ENCODE results near the gene OLIG3.

OLIG3 gene

DNA sequence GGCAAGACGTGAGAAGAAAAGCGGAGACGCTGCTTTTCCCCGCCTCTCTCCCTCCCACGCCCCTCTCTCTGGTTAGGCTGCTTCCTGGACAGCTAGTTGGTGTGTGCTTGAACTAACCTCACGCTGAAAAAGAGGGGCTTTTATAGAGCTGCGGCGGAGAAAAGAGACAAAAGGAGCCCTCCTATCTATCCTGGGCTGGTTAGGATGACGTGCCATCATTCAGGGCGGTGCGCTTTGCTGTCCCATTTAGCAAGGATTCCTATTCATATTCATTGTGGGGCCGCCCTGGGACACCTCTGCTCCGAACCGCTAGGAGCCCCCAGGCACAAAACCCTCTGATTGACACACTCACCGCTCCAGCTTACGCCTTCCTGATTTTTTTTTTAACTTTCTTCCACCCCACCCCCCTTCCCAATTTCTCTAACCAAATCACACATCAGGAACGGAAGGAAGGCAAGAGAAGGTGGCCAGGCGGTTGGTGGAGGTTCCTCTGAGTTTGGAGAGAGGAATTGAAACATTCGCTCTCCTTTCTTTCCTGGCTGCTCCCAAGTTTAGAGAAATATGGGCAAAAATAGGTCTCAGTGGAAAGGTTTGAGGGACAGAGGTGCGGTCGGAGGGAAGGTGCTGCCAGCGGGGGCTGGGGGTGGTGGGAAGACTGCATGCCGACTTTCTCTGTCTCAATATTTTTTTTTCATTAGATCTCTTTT is at the start of gene OLIG3:
Gene OLIG3 (minus strand): TSS at position 114 of the 707 bp plus-strand sequence. CDS start 224 bp downstream, outside the sequence.
- peak within 1 kb of the TSS; percentile 65 for H3K4me3 Mint-ChIP-seq
- H3K36me3 Mint-ChIP-seq (ENCODE audit: low read depth), result peaks cover 4% of the 10 kb centered on the region
- H3K27ac Mint-ChIP-seq, result peak within 1 kb of the TSS; percentile 43
- peaks cover 97% of the 10 kb centered on the region for H3K27me3 Mint-ChIP-seq
- no peaks in the 10 kb centered on the region for H3K9me3 Mint-ChIP-seq
- H3K4me1 Mint-ChIP-seq (ENCODE audit: low read depth), result peaks cover 69% of the 10 kb centered on the region

DNA sequence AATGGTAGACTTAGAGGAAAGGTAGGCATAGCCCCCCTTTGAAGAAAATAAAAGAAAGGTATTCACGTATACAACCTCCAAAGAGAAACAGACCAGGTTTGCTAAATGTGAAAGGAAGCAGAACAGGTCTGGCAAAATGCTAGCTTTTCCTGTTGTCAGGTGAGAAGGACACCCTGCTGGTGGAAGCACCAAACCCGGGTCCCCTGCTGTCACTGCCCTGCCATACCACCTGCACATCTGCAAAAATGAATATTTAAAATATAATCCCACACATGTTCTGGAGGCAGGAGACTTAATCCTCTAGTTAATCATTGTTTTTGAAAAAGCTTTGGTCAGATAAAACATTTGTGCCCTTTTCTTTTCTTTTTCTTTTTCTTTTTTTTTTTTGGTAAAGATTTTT is 48.9 kb upstream of the OLIG3 start:
- H3K27me3 Mint-ChIP-seq, result peaks cover under 1% of the 10 kb centered on the region
- peaks cover 6% of the 10 kb centered on the region for H3K9me3 Mint-ChIP-seq
- H3K27ac Mint-ChIP-seq, result no peak overlapping the region
- no peak overlapping the region for H3K4me3 Mint-ChIP-seq
- H3K36me3 Mint-ChIP-seq (ENCODE audit: low read depth), result no peaks in the 10 kb centered on the region
- peaks cover 4% of the 10 kb centered on the region for H3K4me1 Mint-ChIP-seq (ENCODE audit: low read depth)

DNA sequence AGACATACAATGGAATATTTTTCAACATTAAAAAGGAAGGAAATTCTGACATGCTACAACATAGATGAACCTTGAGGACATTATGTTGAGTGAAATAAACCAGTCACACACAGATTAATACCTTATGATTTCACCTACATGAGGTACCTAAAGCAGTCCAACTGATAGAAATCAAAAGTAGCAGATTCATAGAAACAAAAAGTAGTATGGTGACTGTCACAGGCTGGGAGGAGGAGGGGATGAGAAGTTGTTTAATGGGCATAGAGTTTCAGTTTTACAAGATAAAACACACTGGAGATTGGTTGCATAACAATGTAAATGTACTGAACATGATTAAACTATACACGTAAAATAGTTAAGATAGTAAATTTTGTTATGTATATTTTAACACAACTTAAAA is 48.5 kb upstream of the OLIG3 start:
- no peak overlapping the region for H3K27ac Mint-ChIP-seq
- no peaks in the 10 kb centered on the region for H3K36me3 Mint-ChIP-seq (ENCODE audit: low read depth)
- peaks cover 4% of the 10 kb centered on the region for H3K4me1 Mint-ChIP-seq (ENCODE audit: low read depth)
- H3K4me3 Mint-ChIP-seq, result no peak overlapping the region
- peaks cover 6% of the 10 kb centered on the region for H3K9me3 Mint-ChIP-seq
- no peaks in the 10 kb centered on the region for H3K27me3 Mint-ChIP-seq

DNA sequence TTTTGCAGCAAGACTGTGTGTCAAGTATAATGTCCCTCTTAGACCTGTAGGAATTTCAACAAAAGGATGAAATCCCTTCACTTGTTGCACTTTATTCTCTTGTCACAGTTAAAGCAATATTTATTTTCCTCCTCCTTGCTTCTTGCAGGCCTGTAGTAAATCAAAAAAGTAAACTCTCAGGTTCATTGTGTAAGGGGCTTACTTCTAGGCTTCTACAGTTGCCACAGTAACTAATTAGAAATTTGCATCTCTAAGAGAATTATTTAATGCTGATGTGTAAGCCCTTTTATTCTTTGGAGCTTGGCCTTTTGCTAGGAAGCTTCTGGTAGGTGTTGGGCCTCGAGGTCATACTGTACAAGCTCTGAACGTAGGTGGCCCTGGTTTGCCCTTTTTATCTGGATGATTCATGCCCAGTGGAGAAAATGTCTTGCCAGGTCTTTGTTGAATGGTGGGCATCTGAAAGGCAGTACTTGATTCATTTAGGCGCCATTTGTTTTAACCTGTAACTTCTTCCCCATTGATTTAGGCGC is 47.4 kb upstream of the OLIG3 start:
- Mint-ChIP-seq H3K27me3 (no peaks in the 10 kb centered on the region), H3K4me1 (ENCODE audit: low read depth) (peaks cover 4% of the 10 kb centered on the region), H3K9me3 (peaks cover 6% of the 10 kb centered on the region), H3K4me3 (no peak overlapping the region), H3K27ac (no peak overlapping the region), H3K36me3 (ENCODE audit: low read depth) (no peaks in the 10 kb centered on the region)

DNA sequence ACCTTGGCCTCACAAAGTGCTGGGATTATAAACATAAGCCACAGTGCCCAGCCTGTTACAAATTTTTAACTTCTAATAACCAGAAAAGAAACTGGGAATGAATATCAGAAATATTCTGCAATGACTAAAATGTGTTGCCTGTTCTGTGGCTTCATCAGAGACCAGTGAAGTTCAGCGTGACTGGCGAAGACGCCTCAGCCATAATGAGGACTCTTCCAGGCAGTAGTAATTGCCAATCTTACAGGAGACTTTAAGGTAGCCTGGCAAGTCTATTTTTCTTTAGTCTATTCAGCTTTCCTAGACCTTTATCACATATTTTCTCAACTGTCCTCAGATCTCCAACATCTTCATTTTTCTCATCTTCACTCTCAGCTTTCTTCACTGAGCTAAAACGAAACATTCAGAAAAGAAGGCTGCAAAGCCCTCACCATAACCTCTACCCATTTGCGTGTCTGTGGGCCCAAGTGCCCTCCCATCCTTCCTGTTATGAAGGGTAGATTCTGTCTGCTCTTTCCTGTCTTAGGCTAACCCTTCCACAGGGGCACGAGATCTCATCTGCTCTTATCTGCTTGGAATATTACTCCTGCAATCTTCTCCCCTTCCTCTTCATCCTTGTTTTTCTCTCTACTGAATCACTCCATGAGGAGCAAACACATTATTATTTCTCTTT is 42.0 kb upstream of the OLIG3 start:
- H3K4me3 Mint-ChIP-seq, result no peak overlapping the region
- H3K27me3 Mint-ChIP-seq, result peaks cover 19% of the 10 kb centered on the region
- no peaks in the 10 kb centered on the region for H3K9me3 Mint-ChIP-seq
- H3K4me1 Mint-ChIP-seq (ENCODE audit: low read depth), result no peaks in the 10 kb centered on the region
- H3K36me3 Mint-ChIP-seq (ENCODE audit: low read depth), result no peaks in the 10 kb centered on the region
- no peak overlapping the region for H3K27ac Mint-ChIP-seq

DNA sequence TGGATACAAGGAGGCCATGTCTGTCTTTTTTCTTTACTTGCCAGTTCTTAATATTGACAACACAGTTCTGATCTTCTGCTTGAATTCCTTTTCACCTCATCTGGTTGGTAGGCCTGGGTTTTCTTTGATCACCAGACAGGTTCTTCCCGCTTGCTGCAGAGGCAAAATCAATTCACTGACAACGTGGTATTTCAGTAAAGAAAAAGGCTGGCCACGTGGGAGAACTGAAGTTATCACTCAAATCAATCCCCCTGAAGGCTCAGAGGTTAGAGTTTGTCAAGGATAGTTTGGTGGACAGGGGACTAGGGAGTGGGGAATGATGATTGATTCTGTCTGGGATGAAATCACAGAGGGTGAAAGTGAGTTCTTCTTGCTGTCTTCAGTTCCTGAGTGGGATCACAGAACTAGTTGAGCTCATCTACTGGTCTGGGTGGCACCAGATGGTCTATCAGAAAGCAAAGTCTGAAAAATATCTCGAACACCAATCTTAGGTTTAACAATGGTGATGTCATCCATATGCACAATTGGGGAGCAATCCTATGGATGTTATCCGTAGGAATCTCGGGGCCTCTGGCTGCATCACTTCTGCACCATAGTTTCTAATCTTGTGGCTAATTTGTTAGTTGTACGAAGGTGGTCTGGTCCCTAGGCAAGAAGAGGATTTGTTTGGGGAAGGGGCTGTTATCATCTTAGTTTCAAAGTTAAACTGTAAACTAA is 37.3 kb upstream of the OLIG3 start:
- peaks cover 30% of the 10 kb centered on the region for H3K27me3 Mint-ChIP-seq
- H3K27ac Mint-ChIP-seq, result no peak overlapping the region
- H3K9me3 Mint-ChIP-seq, result no peaks in the 10 kb centered on the region
- H3K4me1 Mint-ChIP-seq (ENCODE audit: low read depth), result no peaks in the 10 kb centered on the region
- H3K4me3 Mint-ChIP-seq, result no peak overlapping the region
- H3K36me3 Mint-ChIP-seq (ENCODE audit: low read depth), result peaks cover 4% of the 10 kb centered on the region

DNA sequence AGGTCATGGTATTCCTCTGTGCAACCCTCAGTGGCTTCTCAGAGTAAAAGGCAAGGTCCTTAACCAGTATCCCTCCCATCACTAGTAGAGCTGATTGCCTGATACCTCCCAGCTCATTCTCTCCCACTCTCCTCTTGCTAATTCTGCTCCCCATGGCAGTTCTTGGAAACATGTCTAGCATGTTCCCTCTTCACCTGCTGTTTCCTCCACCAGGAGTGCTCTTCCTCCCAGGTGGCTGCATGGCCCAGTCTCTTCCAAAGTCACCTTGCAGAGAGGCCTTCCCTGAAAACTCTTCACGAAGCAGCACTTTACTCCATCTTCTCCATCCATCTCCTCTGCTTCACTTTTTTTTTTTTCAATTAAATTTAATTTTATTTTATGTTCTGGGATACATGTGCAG is 36.2 kb upstream of the OLIG3 start:
- Mint-ChIP-seq H3K27ac (no peak overlapping the region), H3K9me3 (no peaks in the 10 kb centered on the region), H3K4me1 (ENCODE audit: low read depth) (no peaks in the 10 kb centered on the region), H3K27me3 (peaks cover 30% of the 10 kb centered on the region), H3K4me3 (no peak overlapping the region), H3K36me3 (ENCODE audit: low read depth) (peaks cover 4% of the 10 kb centered on the region)

DNA sequence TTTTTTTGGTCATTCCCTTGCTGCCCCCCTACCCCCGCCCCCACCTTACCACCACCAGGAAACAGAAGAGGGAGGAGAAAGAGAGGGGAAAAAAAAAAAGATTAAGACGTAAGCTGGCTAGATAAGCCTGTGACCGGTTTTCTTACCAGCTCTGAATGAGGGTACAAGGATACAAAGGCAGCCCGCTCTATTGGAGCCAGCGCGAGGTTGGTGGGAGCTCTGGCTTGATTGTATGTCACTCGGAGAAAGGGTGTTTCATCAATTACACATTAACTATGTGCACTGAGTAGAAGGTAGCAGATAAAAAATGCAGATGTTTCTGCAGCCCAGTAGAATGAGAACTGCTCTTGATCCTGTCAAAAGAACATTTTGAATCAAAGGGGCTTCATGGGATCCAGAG is 28.6 kb upstream of the OLIG3 start:
- H3K27ac Mint-ChIP-seq, result no peak overlapping the region
- no peaks in the 10 kb centered on the region for H3K36me3 Mint-ChIP-seq (ENCODE audit: low read depth)
- H3K4me1 Mint-ChIP-seq (ENCODE audit: low read depth), result no peaks in the 10 kb centered on the region
- H3K27me3 Mint-ChIP-seq, result peaks cover 37% of the 10 kb centered on the region
- H3K4me3 Mint-ChIP-seq, result no peak overlapping the region
- no peaks in the 10 kb centered on the region for H3K9me3 Mint-ChIP-seq

DNA sequence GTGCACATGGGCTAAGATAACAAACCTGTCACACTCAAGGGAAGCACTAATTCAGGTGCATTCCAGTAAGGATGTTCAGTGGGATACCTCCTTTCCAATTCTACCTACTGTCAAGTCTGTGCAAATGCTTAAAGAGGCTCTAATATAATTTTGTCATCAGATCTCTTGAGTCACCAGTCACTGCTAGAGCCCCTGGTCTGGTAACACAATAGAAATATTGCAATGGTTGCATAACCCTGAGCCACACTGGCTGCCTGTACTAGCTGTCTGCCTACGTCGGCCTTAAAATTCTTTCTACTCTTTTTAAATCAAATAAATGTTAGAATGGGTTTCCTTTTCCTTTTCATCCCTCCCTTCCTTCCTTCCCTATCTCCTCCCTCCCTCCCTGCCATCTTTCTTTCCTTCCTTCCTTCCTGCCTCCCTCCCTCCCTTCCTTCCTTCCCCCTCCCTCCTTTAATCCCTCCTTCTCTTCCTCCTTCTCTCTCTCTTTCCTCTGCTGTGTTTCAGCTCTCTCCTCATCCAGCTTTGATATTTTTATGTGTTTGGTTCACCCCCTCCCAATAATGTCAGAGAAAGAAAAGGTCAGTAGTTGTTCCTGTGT is 28.1 kb upstream of the OLIG3 start:
- Mint-ChIP-seq H3K27ac (no peak overlapping the region), H3K4me1 (ENCODE audit: low read depth) (no peaks in the 10 kb centered on the region), H3K36me3 (ENCODE audit: low read depth) (no peaks in the 10 kb centered on the region), H3K4me3 (no peak overlapping the region), H3K27me3 (peaks cover 42% of the 10 kb centered on the region), H3K9me3 (no peaks in the 10 kb centered on the region)

DNA sequence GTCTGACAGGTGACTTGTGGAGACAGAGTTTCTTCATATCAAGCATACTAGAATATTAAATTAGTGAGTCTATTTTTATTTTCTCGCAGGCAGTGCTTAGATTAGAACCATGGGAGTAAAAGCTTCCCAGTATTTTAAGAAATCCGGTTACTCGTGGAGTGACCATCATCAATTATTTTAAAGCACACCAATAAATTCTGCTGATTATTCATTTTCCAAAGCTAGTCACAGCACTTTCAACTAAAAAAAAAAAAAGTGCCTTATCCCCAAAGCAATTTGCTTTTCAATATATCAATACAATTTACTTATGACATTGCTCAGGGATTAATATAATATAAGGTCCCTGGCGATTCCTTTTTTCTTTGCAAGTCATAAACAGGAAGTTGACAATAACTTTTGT is 26.3 kb upstream of the OLIG3 start:
- H3K27ac Mint-ChIP-seq, result no peak overlapping the region
- H3K4me1 Mint-ChIP-seq (ENCODE audit: low read depth), result no peaks in the 10 kb centered on the region
- no peaks in the 10 kb centered on the region for H3K9me3 Mint-ChIP-seq
- H3K27me3 Mint-ChIP-seq, result peaks cover 59% of the 10 kb centered on the region
- no peaks in the 10 kb centered on the region for H3K36me3 Mint-ChIP-seq (ENCODE audit: low read depth)
- no peak overlapping the region for H3K4me3 Mint-ChIP-seq

DNA sequence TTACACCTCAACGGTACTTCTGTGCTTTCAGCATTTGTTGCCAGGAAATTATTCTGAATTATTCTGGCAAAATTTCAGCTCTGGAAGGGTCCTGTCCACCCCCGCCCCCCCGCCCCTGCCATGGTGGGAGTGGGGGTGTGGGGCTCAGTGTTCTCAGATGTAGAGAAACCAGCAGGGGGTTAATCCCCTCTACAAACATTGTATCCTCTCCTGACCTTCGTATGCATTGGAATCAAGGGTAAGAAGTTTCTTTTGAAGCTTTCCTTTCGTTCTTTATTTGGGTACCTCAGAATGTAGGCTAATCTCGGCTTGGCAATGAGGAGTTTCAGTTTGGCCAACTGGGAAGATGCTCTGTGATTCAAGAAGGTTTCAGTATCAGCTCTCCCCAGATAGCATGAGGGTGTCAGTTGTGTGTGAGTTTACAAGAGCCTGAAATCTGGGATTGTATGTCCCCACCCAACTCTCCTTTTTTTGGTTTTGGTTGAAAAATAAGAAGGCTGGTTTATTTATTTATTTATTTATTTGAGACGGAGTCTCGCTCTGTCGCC is 25.5 kb upstream of the OLIG3 start:
- Mint-ChIP-seq H3K36me3 (ENCODE audit: low read depth) (no peaks in the 10 kb centered on the region), H3K4me3 (no peak overlapping the region), H3K27ac (no peak overlapping the region), H3K4me1 (ENCODE audit: low read depth) (no peaks in the 10 kb centered on the region), H3K9me3 (no peaks in the 10 kb centered on the region), H3K27me3 (peaks cover 67% of the 10 kb centered on the region)

DNA sequence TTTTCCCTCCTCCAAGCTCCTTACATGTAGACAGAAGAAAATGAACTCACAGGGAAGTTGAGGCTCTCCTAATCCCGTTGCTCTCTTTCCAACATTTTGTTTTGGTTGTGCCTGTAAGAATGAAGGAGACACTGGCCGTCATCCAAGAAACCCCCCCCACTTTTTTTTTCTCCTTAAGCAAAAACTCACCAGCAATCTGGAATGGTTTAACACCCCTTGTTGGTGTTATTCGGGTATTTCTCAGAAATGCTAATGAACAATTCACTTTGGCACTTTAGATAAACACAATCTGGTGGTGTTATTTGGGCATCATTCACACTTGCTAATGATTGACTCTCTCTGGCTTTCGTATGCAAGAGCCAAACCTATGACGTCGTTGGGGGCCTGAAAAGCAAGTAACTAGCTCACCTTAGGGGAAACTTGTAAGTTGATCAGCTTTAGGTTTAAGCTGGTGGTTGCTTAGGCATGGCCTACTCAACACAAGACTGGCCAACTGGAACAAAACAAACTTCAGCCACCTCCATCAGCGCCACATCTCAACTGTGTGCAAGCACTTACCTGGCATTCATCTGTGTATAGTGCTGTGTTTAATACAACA is 24.3 kb upstream of the OLIG3 start:
- peaks cover 76% of the 10 kb centered on the region for H3K27me3 Mint-ChIP-seq
- H3K36me3 Mint-ChIP-seq (ENCODE audit: low read depth), result no peaks in the 10 kb centered on the region
- no peak overlapping the region for H3K27ac Mint-ChIP-seq
- no peak overlapping the region for H3K4me3 Mint-ChIP-seq
- H3K4me1 Mint-ChIP-seq (ENCODE audit: low read depth), result no peaks in the 10 kb centered on the region
- no peaks in the 10 kb centered on the region for H3K9me3 Mint-ChIP-seq

DNA sequence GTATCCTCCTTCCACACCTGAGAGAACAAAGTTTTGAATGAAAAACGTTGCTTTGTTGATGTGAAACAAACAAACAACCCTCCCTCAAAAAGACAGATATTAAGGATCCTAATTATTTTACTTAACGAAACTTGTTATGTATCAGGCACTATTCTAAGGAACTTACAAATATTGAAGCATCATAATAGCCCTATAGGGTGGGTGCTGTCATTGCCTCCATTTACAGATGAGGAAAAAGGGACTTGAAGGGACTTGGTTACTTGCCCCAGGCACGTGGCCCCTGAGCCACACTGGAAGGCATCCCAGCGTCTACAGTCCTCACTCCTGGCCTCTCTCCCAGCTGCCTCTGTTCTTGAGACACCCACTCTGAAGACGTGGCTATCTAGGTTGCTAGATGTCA is 20.2 kb upstream of the OLIG3 start:
- H3K27me3 Mint-ChIP-seq, result peaks cover 85% of the 10 kb centered on the region
- peaks cover 10% of the 10 kb centered on the region for H3K9me3 Mint-ChIP-seq
- no peak overlapping the region for H3K27ac Mint-ChIP-seq
- no peaks in the 10 kb centered on the region for H3K4me1 Mint-ChIP-seq (ENCODE audit: low read depth)
- H3K4me3 Mint-ChIP-seq, result no peak overlapping the region
- no peaks in the 10 kb centered on the region for H3K36me3 Mint-ChIP-seq (ENCODE audit: low read depth)

DNA sequence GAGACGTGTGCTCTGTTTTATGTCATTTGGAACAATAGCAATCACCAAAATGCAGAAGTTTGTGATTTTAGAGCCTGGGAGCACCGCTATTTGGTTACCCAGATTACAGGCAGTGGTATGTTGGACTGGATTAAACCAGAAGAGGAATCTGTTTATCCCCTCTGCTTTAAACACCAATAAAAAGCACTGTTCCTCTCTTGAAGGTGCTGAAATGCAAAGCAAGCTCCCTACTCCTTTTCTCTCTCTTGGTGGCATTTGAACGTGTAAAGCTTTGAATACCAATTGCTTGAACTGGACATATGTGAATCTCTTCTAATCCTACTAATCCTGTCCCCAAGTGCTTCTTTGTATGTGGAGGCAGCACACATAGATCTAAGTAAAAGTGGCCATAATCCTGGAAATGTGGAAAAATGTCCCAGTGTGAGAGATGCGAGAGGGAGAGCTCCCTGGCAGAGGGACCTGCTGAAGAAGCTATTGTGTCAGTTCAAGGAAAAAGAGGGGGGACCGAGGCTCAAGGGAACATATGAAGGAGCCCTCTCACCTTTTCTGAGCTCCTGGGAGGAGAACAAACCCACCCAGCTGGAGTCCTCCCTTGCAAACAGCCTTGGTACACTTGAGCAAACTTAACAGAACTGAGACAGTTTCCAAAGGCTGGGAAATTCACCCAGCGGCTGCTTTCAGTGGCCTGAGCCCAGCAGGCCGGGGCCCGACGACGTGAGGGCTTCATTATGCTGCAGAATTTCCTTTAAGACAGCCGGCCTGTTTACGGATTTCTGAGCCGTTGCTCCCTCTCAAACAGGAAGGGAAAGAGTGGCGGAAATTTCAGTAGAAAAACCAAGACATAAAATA is 18.8 kb upstream of the OLIG3 start:
- Mint-ChIP-seq H3K9me3 (peaks cover 10% of the 10 kb centered on the region), H3K4me3 (no peak overlapping the region), H3K36me3 (ENCODE audit: low read depth) (no peaks in the 10 kb centered on the region), H3K27ac (no peak overlapping the region), H3K4me1 (ENCODE audit: low read depth) (no peaks in the 10 kb centered on the region), H3K27me3 (peaks cover 85% of the 10 kb centered on the region)

All from stimulated activated naive CD8-positive, alpha-beta T cell treated with anti-CD3 and anti-CD28 coated beads, Interleukin-15, Interleukin-2, amounts not matched to agents 100 ng/mL and 50 ng/mL, for 24 hours (primary cell).